Cardiac muscle cell (in vitro differentiated cells and primary cell): ENCODE results near the gene RYR2. TPM values are rescaled to one million over a fixed set of nuclear protein-coding genes. Genes with fewer than 3 reads are reported as not detected.

ENCODE experiments used
- DNase-seq, 2 donors: peaks; one replicate each; pipeline versions ENCODE4 v3.0.0 to v3.0.0-alpha.2; 2010 to 2017; ENCODE audit warnings: low read depth in 1 of 2, low spot score in 1 of 2
- H3K27ac ChIP-seq: fragments of 200-600 bp; sonication (generic); 2 replicates; pipeline ENCODE4 v1.5.1; 2016
- H3K27me3 ChIP-seq: fragments of 200-600 bp; sonication (generic); 2 replicates; pipeline ENCODE4 v1.6.0; 2016; ENCODE audit warnings: control low read depth
- H3K36me3 ChIP-seq: fragments of 200-600 bp; sonication (generic); 2 replicates; pipeline ENCODE4 v1.5.1; 2016; ENCODE audit warnings: control low read depth
- H3K4me1 ChIP-seq: fragments of 200-600 bp; sonication (generic); 2 replicates; pipeline ENCODE4 v1.8.1; 2017; ENCODE audit warnings: low read depth, mild to moderate bottlenecking, mixed run types
- H3K4me3 ChIP-seq: fragments of 200-600 bp; sonication (generic); 2 replicates; pipeline ENCODE4 v1.5.1; 2016; ENCODE audit warnings: mild to moderate bottlenecking
- H3K9me3 ChIP-seq: fragments of 200-600 bp; sonication (generic); 2 replicates; pipeline ENCODE4 v1.5.1; 2017; ENCODE audit warnings: low read depth, mild to moderate bottlenecking, control low read depth
- CTCF ChIP-seq: IDR thresholded peaks from 2 replicates; pipeline ENCODE4 v1.5.1; 2012; ENCODE audit warnings: low read depth, mild to moderate bottlenecking, low read length
- polyA plus RNA-seq: library from polyadenylated mRNA; unstranded; fragments of >200 nt; fragmentation: Nextera tagmentation; extraction: Ambion mirVana; gene quantifications from 2 replicates; pipeline ENCODE4 v1.2.1, GENCODE V29; 2016
- total RNA-seq: library from RNA; depleted of rRNA; stranded (reverse); fragments of >200 nt; gene quantifications from 2 replicates; pipeline ENCODE4 v1.2.3, GENCODE V29; 2016

RYR2 gene
- total and polyA plus RNA-seq, 2 experiments from 2014 or later: 29.8 to 155 TPM

GRCh38 chr1:237013608-237014007, 28.4 kb upstream of the RYR2 start:
- Histone ChIP-seq H3K4me3 (no peak overlapping the region), H3K4me1 (peaks cover 14% of the 10 kb centered on the region), H3K27me3 (no peaks in the 10 kb centered on the region), H3K9me3 (no peaks in the 10 kb centered on the region), H3K27ac (no peak overlapping the region), H3K36me3 (no peaks in the 10 kb centered on the region)
- DNase-seq: no peak
- no peak for TF ChIP-seq CTCF

- peaks cover under 1% of the 10 kb centered on the region for H3K4me1 ChIP-seq
- DNase-seq: no peak
- no peak for TF ChIP-seq CTCF
- H3K4me3 ChIP-seq: no peak overlapping the region
- H3K27me3 ChIP-seq: no peaks in the 10 kb centered on the region
- H3K36me3 ChIP-seq: no peaks in the 10 kb centered on the region
- H3K27ac ChIP-seq: no peak overlapping the region
- no peaks in the 10 kb centered on the region for H3K9me3 ChIP-seq
Observed at GRCh38 chr1:237016626-237017025, 25.4 kb upstream of the RYR2 start.

- Histone ChIP-seq H3K27me3 (no peaks in the 10 kb centered on the region), H3K4me3 (no peak overlapping the region), H3K36me3 (no peaks in the 10 kb centered on the region), H3K9me3 (no peaks in the 10 kb centered on the region), H3K4me1 (no peaks in the 10 kb centered on the region), H3K27ac (no peak overlapping the region)
- no peak for TF ChIP-seq CTCF
- no peak for DNase-seq
Observed at GRCh38 chr1:237018896-237019295, 23.1 kb upstream of the RYR2 start.

GRCh38 chr1:237025358-237026074, 16.5 kb upstream of the RYR2 start:
- Histone ChIP-seq H3K27me3 (no peaks in the 10 kb centered on the region), H3K27ac (no peak overlapping the region), H3K4me3 (no peak overlapping the region), H3K4me1 (peaks cover 12% of the 10 kb centered on the region), H3K9me3 (no peaks in the 10 kb centered on the region), H3K36me3 (no peaks in the 10 kb centered on the region)
- no peak for TF ChIP-seq CTCF
- no peak for DNase-seq

GRCh38 chr1:237029240-237029639, 12.7 kb upstream of the RYR2 start:
- Histone ChIP-seq H3K36me3 (no peaks in the 10 kb centered on the region), H3K27me3 (no peaks in the 10 kb centered on the region), H3K4me1 (peaks cover 22% of the 10 kb centered on the region), H3K4me3 (no peak overlapping the region), H3K27ac (no peak overlapping the region), H3K9me3 (no peaks in the 10 kb centered on the region)
- no peak for TF ChIP-seq CTCF
- DNase-seq: no peak
